Adrenal gland (tissue), 5 donors: ENCODE measurements around the gene PPM1A.

Source experiments
- POLR2A ChIP-seq, 2 donors: fragments of 450-650 bp; IDR thresholded peaks; one replicate each; pipeline ENCODE4 v1.6.1; 2017; ENCODE audit warnings: antibody characterized with exemption in 2 of 2, mild to moderate bottlenecking in 2 of 2, moderate library complexity in 1 of 2
- TF ChIP-seq, protein P1 (sequence below), 6 experiments: fragments of 450-650 bp in 4 of 6; fragments of 200-600 bp in 2 of 6; sonication (generic) in 1 of 6; IDR thresholded peaks; 1 replicate in 5 of 6; 2 replicates in 1 of 6; pipeline versions ENCODE4 v1.5.1 to v1.8.0; 2016 to 2021; ENCODE audit warnings: antibody characterized with exemption in 6 of 6, mild to moderate bottlenecking in 2 of 6, moderate library complexity in 1 of 6
- donor health status: DM: no; HTN: no; CAD: no.

DNA sequence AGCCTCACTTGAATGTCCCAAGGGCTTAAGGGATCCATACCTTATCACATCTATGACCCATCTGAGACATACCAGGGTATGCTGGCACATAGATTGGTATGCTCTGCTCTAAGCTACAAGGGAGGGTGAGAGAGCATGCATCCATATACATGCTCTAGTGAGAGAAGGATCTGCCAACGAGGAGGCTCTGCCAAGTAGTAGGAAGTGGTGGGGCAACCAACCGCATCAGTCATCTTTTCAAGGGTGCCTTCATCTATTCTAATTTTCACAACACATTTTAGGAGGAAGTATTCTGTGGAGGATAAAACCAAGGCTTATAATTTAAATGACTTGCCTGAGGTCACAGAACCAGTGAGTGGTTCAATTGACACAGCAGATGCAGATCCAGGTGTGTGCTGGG is 6.6 kb upstream of the PPM1A start:
- TF ChIP-seq, protein P1, sequence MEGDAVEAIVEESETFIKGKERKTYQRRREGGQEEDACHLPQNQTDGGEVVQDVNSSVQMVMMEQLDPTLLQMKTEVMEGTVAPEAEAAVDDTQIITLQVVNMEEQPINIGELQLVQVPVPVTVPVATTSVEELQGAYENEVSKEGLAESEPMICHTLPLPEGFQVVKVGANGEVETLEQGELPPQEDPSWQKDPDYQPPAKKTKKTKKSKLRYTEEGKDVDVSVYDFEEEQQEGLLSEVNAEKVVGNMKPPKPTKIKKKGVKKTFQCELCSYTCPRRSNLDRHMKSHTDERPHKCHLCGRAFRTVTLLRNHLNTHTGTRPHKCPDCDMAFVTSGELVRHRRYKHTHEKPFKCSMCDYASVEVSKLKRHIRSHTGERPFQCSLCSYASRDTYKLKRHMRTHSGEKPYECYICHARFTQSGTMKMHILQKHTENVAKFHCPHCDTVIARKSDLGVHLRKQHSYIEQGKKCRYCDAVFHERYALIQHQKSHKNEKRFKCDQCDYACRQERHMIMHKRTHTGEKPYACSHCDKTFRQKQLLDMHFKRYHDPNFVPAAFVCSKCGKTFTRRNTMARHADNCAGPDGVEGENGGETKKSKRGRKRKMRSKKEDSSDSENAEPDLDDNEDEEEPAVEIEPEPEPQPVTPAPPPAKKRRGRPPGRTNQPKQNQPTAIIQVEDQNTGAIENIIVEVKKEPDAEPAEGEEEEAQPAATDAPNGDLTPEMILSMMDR (IDR thresholded peaks at IDR 0.05): no peak
- no peak for TF ChIP-seq POLR2A (IDR thresholded peaks at IDR 0.05)
